Lung (tissue), 12 donors: ENCODE results near the gene SLC7A6. TPM values are rescaled to one million over a fixed set of nuclear protein-coding genes. Genes with fewer than 3 reads are reported as not detected.

Experiments used
- ATAC-seq: fragments of 200-7000 bp; cut with Tn5 transposase; one replicate; pipeline ENCODE4 v1.9.1; 2020; ENCODE audit warnings: moderate number of reproducible peaks; ENCODE audit not compliant: insufficient read depth, low FRiP score
- DNase-seq, 3 donors: peaks; one replicate each; pipeline ENCODE4 v3.0.0-alpha.2; 2013 to 2017
- H3K27ac ChIP-seq, 2 donors: one replicate each; pipeline ENCODE4 v1.5.1; 2013; ENCODE audit warnings: mild to moderate bottlenecking in 2 of 2, moderate library complexity in 2 of 2, control low read depth in 1 of 2, inconsistent platforms in 1 of 2, low read depth in 1 of 2, low read length in 1 of 2
- H3K27me3 ChIP-seq, 3 donors: one replicate each; pipeline ENCODE4 v1.5.1; 2013; ENCODE audit warnings: low read length in 2 of 3; ENCODE audit not compliant: control insufficient read depth in 3 of 3, insufficient read depth in 3 of 3
- H3K36me3 ChIP-seq, 4 donors: one replicate each; pipeline ENCODE4 v1.5.1; 2013; ENCODE audit warnings: low read length in 4 of 4, mild to moderate bottlenecking in 1 of 4, moderate library complexity in 1 of 4; ENCODE audit not compliant: control insufficient read depth in 4 of 4, insufficient read depth in 4 of 4
- H3K4me1 ChIP-seq, 5 donors: one replicate each; pipeline ENCODE4 v1.5.1; 2013; ENCODE audit warnings: low read length in 5 of 5, mild to moderate bottlenecking in 2 of 5, moderate library complexity in 1 of 5; ENCODE audit not compliant: control insufficient read depth in 5 of 5, insufficient read depth in 5 of 5
- H3K4me3 ChIP-seq: one replicate; pipeline ENCODE4 v1.5.1; 2013; ENCODE audit warnings: mild to moderate bottlenecking, control low read depth, moderate library complexity
- H3K9ac ChIP-seq, 2 donors: one replicate each; pipeline ENCODE4 v1.5.1; 2013; ENCODE audit warnings: low read length in 2 of 2, control low read depth in 1 of 2; ENCODE audit not compliant: insufficient read depth in 1 of 2
- H3K9me3 ChIP-seq, 4 donors: one replicate each; pipeline ENCODE4 v1.5.1; 2013; ENCODE audit warnings: low read length in 3 of 4, mild to moderate bottlenecking in 1 of 4, moderate library complexity in 1 of 4; ENCODE audit not compliant: control insufficient read depth in 4 of 4, insufficient read depth in 3 of 4
- CTCF ChIP-seq: IDR thresholded peaks from 2 replicates; pipeline ENCODE4 v1.5.1; 2012; ENCODE audit warnings: mild to moderate bottlenecking; ENCODE audit errors: control extremely low read depth, extremely low read depth
- WGBS, 2 donors: extraction: QIAGEN DNeasy Blood & Tissue Kit; methylation state at CpG; one replicate each; pipeline ENCODE4 v1.1.7; 2013; 5-methylcytosine and 5-hydroxymethylcytosine counted together
- polyA plus RNA-seq, 2 donors: library from polyadenylated mRNA; stranded (reverse); fragments of 200-250 nt; gene quantifications; one replicate each; pipeline ENCODE4 v1.2.1, GENCODE V29; 2013
- total RNA-seq, 2 donors: library from RNA; depleted of rRNA in 1 of 2; stranded (reverse); fragments of >200 nt in 1 of 2; gene quantifications; one replicate each; pipeline ENCODE4 v1.2.1, GENCODE V29; 2014 to 2021
- donor health status: control.
- donor health status: control.
- donor health status: Bipolar disorder and iron deficiency.
- donor health status: healthy.
- donor health status: DM: yes; HTN: yes; CAD: no.

Gene SLC7A6
- total and polyA plus RNA-seq, 4 donors = 8.9 to 36.2 (median 20.0) TPM

GRCh38 chr16:68246666-68247065, 17.7 kb upstream of the SLC7A6 start:
- Histone ChIP-seq H3K36me3 (peaks cover 0 to 11% (median 0%) of the 10 kb centered on the region in 4 donors), H3K27ac (peak overlapping the region; percentile 28 to 87), H3K27me3 (no peaks in the 10 kb centered on the region), H3K4me3 (no peak overlapping the region), H3K9me3 (peaks cover 0 to 2% (median 0%) of the 10 kb centered on the region in 4 donors), H3K9ac (no peak overlapping the region), H3K4me1 (peaks cover 3 to 17% (median 10%) of the 10 kb centered on the region in 5 donors)
- no peak for TF ChIP-seq CTCF
- WGBS, 2 donors = 84 to 93% methylated on average over 5 of the region's 5 CpGs
- DNase-seq (no peak), ATAC-seq (no peak)

GRCh38 chr16:68247400-68247799, 16.9 kb upstream of the SLC7A6 start:
- H3K27me3 ChIP-seq = no peaks in the 10 kb centered on the region
- WGBS, 2 donors = 78 to 87% methylated on average over 4 of the region's 4 CpGs
- peaks cover 3 to 17% (median 10%) of the 10 kb centered on the region in 5 donors for H3K4me1 ChIP-seq
- ATAC-seq (no peak), DNase-seq (no peak)
- H3K4me3 ChIP-seq = no peak overlapping the region
- H3K9ac ChIP-seq = no peak overlapping the region
- H3K27ac ChIP-seq = peak overlapping the region; percentile 37 to 87
- H3K9me3 ChIP-seq = peaks cover 0 to 2% (median 0%) of the 10 kb centered on the region in 4 donors
- peaks cover 0 to 17% (median 0%) of the 10 kb centered on the region in 4 donors for H3K36me3 ChIP-seq
- TF ChIP-seq CTCF = no peak

- no peak overlapping the region for H3K9ac ChIP-seq
- peaks cover 3 to 17% (median 10%) of the 10 kb centered on the region in 5 donors for H3K4me1 ChIP-seq
Measured at GRCh38 chr16:68247932-68248331, 16.4 kb upstream of the SLC7A6 start.

More at GRCh38 chr16:68247932-68248331, 16.4 kb upstream of the SLC7A6 start:
- WGBS, 2 donors = 75 to 98% methylated on average over 4 of the region's 4 CpGs
- ATAC-seq = no peak
- TF ChIP-seq CTCF = no peak
- Histone ChIP-seq H3K27ac (peak overlapping the region; percentile 37 to 87), H3K36me3 (peaks cover 0 to 21% (median 0%) of the 10 kb centered on the region in 4 donors), H3K27me3 (no peaks in the 10 kb centered on the region), H3K4me3 (no peak overlapping the region), H3K9me3 (peaks cover 0 to 2% (median 0%) of the 10 kb centered on the region in 4 donors)
- DNase-seq = no peak
